GM23248 (cell line): ENCODE data around the gene MYADM. TPM values are rescaled to one million over a fixed set of nuclear protein-coding genes. Genes with fewer than 3 reads are reported as not detected.

ENCODE experiments used
- DNase-seq: peaks from one replicate; pipeline ENCODE4 v3.0.0-alpha.2; 2015
- H2AFZ ChIP-seq: fragments of 200-600 bp; sonication (generic); 2 replicates; pipeline ENCODE4 v1.6.1; 2016; ENCODE audit warnings: antibody characterized with exemption
- H3F3A ChIP-seq: fragments of 200-600 bp; sonication (generic); 2 replicates; pipeline ENCODE4 v1.6.1; 2016; ENCODE audit warnings: mild to moderate bottlenecking, antibody characterized with exemption, mixed run types; ENCODE audit not compliant: insufficient read depth
- H3K27ac ChIP-seq: fragments of 200-600 bp; sonication (generic); 2 replicates; pipeline ENCODE4 v1.5.1; 2016; ENCODE audit warnings: mild to moderate bottlenecking
- H3K27me3 ChIP-seq: fragments of 200-600 bp; sonication (generic); replicated peaks from 2 replicates; pipeline ENCODE4 v1.6.1; 2016; ENCODE audit warnings: mild to moderate bottlenecking; ENCODE audit not compliant: insufficient read depth
- H3K36me3 ChIP-seq: fragments of 200-600 bp; sonication (generic); 2 replicates; pipeline ENCODE4 v1.6.1; 2016; ENCODE audit warnings: low read depth, mild to moderate bottlenecking
- H3K4me1 ChIP-seq: fragments of 200-600 bp; sonication (generic); 2 replicates; pipeline ENCODE4 v1.6.1; 2016; ENCODE audit warnings: mild to moderate bottlenecking; ENCODE audit not compliant: insufficient read depth
- H3K4me2 ChIP-seq: fragments of 200-600 bp; sonication (generic); one replicate; pipeline ENCODE4 v1.6.1; 2016; ENCODE audit warnings: mild to moderate bottlenecking; ENCODE audit not compliant: unreplicated experiment
- H3K4me3 ChIP-seq: fragments of 200-600 bp; sonication (generic); 2 replicates; pipeline ENCODE4 v1.5.1; 2016; ENCODE audit warnings: mild to moderate bottlenecking
- H3K79me2 ChIP-seq: fragments of 200-600 bp; sonication (generic); 2 replicates; pipeline ENCODE4 v1.6.1; 2016; ENCODE audit warnings: mild to moderate bottlenecking; ENCODE audit not compliant: insufficient read depth
- H3K9ac ChIP-seq: fragments of 200-600 bp; sonication (generic); 2 replicates; pipeline ENCODE4 v1.6.1; 2016; ENCODE audit warnings: mild to moderate bottlenecking
- H3K9me2 ChIP-seq: fragments of 200-600 bp; sonication (generic); 2 replicates; pipeline ENCODE4 v1.6.1; 2016; ENCODE audit warnings: mixed run types, mild to moderate bottlenecking, moderate library complexity; ENCODE audit not compliant: insufficient read depth
- H3K9me3 ChIP-seq: fragments of 200-600 bp; sonication (generic); one replicate; pipeline ENCODE4 v1.6.1; 2017; ENCODE audit warnings: low read depth
- H4K20me1 ChIP-seq: fragments of 200-600 bp; sonication (generic); 2 replicates; pipeline ENCODE4 v1.6.0; 2016; ENCODE audit not compliant: insufficient read depth
- EZH2 ChIP-seq: fragments of 200-600 bp; sonication (generic); IDR thresholded peaks from 2 replicates; pipeline ENCODE4 v1.6.1; 2018; ENCODE audit warnings: antibody characterized with exemption, mild to moderate bottlenecking; ENCODE audit not compliant: insufficient read depth, poor library complexity, severe bottlenecking
- EZH2phosphoT487 ChIP-seq: fragments of 200-600 bp; sonication (generic); IDR thresholded peaks from 2 replicates; pipeline ENCODE4 v1.6.1; 2018; ENCODE audit warnings: antibody characterized with exemption, moderate library complexity, mild to moderate bottlenecking, low read depth; ENCODE audit not compliant: insufficient read depth
- WGBS, 2 experiments: methylation state at CpG; one replicate each; pipeline ENCODE4 v1.1.6; 2015 to 2017; ENCODE audit warnings: low lambda C conversion rate in 2 of 2, low coverage in 1 of 2; ENCODE audit errors: missing lambda C conversion rate in 2 of 2; 5-methylcytosine and 5-hydroxymethylcytosine counted together
- in situ Hi-C: fragments of 300-500 bp; cut with MboI; formaldehyde crosslinking; loops from 2 replicates; pipeline ENCODE4 v1.15.0; 2020
- polyA plus RNA-seq: library from polyadenylated mRNA; unstranded; fragments of >200 nt; fragmentation: Nextera tagmentation; extraction: Ambion mirVana; gene quantifications from 2 replicates; pipeline ENCODE4 v1.2.1, GENCODE V29; 2016
- total RNA-seq: library from RNA; depleted of rRNA; stranded (reverse); fragments of >200 nt; shearing (Covaris generic); gene quantifications from 2 replicates; pipeline ENCODE4 v1.2.3, GENCODE V29; 2014

The MYADM gene
- total and polyA plus RNA-seq, 2 experiments from 2014 or later: 74.8 to 222 TPM

DNA sequence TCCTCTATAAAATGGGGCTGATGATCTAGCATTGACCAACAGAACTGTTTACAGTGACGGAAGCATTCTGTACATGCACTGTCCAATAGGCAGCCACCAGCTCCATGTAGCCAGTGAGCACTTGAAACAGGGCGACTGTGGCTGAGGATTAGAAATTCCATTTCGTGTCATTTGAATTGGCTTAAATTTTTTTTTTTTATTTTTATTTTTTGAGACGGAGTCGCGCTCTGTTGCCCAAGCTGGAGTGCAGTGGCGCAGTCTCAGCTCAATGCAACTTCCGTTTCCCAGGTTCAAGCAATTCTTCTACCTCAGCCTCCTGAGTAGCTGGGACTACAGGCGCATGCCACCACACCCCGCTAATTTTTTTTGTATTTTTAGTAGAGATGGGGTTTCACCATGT, 17.4 kb downstream of the MYADM start:
- Histone ChIP-seq H3K9me2 (no peaks in the 10 kb centered on the region), H3K9me3 (no peaks in the 10 kb centered on the region), H3K9ac (no peak overlapping the region), H3K36me3 (no peaks in the 10 kb centered on the region), H3F3A (peaks cover 6% of the 10 kb centered on the region; the same call in 1 of the 2 replicates), H3K27me3 (peaks cover 51% of the 10 kb centered on the region), H3K4me2 (no peak overlapping the region), H3K4me1 (peaks cover 8% of the 10 kb centered on the region; the same call in 1 of the 2 replicates), H3K27ac (no peak overlapping the region), H3K79me2 (no peaks in the 10 kb centered on the region), H2AFZ (no peak overlapping the region), H4K20me1 (no peaks in the 10 kb centered on the region), H3K4me3 (no peak overlapping the region)
- DNase-seq: no peak
- in situ Hi-C loops: no loop called here
- WGBS, 2 experiments: 71 to 80% methylated on average over 10 of the region's 10 CpGs
- TF ChIP-seq EZH2phosphoT487 (no peak), EZH2 (no peak)

DNA sequence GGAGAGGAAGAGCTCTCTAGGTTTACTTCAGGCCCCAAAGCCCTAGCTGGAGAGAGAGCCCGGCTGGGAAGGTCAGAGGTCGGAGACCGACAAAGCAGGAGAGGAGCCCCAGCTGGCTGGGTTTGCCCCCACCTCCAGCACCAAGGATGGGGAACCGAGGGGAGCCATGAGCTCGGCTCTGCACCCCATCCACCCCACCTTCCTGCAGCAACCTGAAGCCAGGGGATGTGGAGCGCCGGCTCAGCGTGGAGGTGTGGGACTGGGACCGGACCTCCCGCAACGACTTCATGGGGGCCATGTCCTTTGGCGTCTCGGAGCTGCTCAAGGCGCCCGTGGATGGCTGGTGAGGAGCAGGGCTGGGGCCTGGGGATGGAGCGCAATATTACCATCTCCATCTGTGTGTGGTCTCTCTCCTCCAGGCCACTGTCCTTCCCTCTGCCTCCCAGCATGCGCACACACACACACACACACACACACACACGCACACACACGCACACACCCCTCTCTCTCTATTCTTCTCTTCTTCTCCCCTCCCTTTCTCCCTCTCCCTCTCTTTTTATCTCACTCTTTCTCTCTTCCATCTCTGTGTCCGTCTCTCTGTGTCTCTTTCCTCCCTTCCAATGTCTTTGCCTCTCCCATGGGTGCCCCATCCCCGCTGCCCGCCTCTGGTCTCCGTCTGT, 24.8 kb downstream of the MYADM start:
- H3K4me3 ChIP-seq: no peak overlapping the region
- H2AFZ ChIP-seq: no peak overlapping the region
- no peaks in the 10 kb centered on the region for H3K79me2 ChIP-seq
- no peaks in the 10 kb centered on the region for H4K20me1 ChIP-seq
- no peaks in the 10 kb centered on the region for H3K9me3 ChIP-seq
- H3K4me2 ChIP-seq: no peak overlapping the region
- H3K27ac ChIP-seq: no peak overlapping the region
- TF ChIP-seq EZH2phosphoT487: no peak
- no peaks in the 10 kb centered on the region for H3K9me2 ChIP-seq
- H3F3A ChIP-seq: no peaks in the 10 kb centered on the region
- no peak overlapping the region for H3K9ac ChIP-seq
- H3K27me3 ChIP-seq: peaks cover 22% of the 10 kb centered on the region; the same call in 1 of the 2 replicates
- no peaks in the 10 kb centered on the region for H3K36me3 ChIP-seq
- in situ Hi-C loops: no loop called here
- DNase-seq: no peak
- H3K4me1 ChIP-seq: no peaks in the 10 kb centered on the region
- WGBS, 2 experiments: 45 to 48% methylated on average over 19 to 23 of the region's 23 CpGs

DNA sequence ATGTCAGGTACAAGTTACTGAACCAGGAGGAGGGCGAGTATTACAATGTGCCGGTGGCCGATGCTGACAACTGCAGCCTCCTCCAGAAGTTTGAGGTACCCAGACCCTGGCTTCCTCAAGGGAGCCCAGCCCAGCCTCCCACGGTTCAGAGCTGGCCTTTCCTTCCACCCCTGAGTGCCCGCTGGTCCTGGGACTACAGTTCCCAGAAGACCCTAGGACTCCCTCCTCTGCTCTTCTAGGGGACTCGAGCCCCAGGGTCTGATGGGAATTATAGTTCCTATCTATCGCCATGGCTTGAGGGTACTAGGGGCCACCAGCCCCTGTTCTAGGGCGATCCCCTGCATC, 25.3 kb downstream of the MYADM start:
- H3K4me3 ChIP-seq: no peak overlapping the region
- H3K9ac ChIP-seq: no peak overlapping the region
- DNase-seq: no peak
- no peak overlapping the region for H3K27ac ChIP-seq
- no peak overlapping the region for H3K4me2 ChIP-seq
- in situ Hi-C loops: no loop called here
- no peaks in the 10 kb centered on the region for H3K9me2 ChIP-seq
- no peaks in the 10 kb centered on the region for H3K36me3 ChIP-seq
- TF ChIP-seq EZH2phosphoT487: no peak
- no peaks in the 10 kb centered on the region for H3K79me2 ChIP-seq
- WGBS, 2 experiments: 44 to 52% methylated on average over 8 of the region's 8 CpGs
- H3F3A ChIP-seq: no peaks in the 10 kb centered on the region
- H4K20me1 ChIP-seq: no peaks in the 10 kb centered on the region
- no peak overlapping the region for H2AFZ ChIP-seq
- no peaks in the 10 kb centered on the region for H3K4me1 ChIP-seq
- H3K9me3 ChIP-seq: no peaks in the 10 kb centered on the region
- peaks cover 27% of the 10 kb centered on the region for H3K27me3 ChIP-seq

DNA sequence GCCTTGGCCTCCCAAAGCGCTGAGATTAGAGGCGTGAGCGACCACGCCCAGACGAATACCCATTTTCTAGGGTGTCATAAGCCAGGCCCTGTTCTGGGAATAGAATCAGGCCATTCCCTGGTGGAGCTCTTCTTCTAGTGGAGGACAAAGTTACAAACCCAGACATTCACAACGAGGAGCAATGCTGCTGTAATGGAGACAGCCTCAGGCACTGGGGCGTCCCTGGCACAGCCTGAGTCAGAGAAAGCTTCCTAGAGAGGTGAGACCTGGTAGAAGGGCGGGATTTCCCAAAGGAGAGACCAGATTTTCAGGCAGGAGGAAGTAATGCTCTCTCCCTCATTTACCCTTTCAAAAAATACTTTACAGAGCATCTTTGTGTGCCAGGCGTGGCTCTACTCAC, 27.0 kb downstream of the MYADM start:
- Histone ChIP-seq H3K9me2 (no peaks in the 10 kb centered on the region), H3K9me3 (no peaks in the 10 kb centered on the region), H3K27me3 (peaks cover 32% of the 10 kb centered on the region), H3K79me2 (no peaks in the 10 kb centered on the region), H4K20me1 (no peaks in the 10 kb centered on the region), H2AFZ (no peak overlapping the region), H3K27ac (no peak overlapping the region), H3K9ac (no peak overlapping the region), H3K4me3 (no peak overlapping the region), H3F3A (no peaks in the 10 kb centered on the region), H3K36me3 (no peaks in the 10 kb centered on the region), H3K4me2 (no peak overlapping the region), H3K4me1 (no peaks in the 10 kb centered on the region)
- TF ChIP-seq EZH2phosphoT487: no peak
- no peak for TF ChIP-seq EZH2
- DNase-seq: no peak
- WGBS, 2 experiments: 56 to 58% methylated on average over 9 of the region's 9 CpGs
- in situ Hi-C loops: no loop called here

DNA sequence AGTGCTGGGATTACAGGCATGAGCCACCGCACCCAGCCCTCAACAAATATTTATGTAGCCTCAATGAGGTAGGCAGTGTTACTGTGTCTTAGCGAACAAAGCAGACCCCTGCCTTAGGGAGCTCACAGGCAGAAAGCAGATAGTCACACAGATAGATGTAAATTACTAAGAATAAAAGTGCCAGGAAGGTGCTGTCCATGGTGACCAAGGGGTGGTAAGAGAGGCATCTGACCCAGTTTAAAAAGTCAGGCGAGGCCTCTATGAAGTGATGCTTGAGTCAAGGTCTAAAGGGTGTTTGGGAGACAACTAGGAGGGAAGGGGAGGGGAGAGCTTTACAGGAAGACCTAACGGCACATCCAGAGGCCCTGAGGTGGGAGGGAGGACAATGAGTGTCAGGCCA, 29.0 kb downstream of the MYADM start:
- Histone ChIP-seq H3K9me2 (no peaks in the 10 kb centered on the region), H3K4me2 (no peak overlapping the region), H4K20me1 (no peaks in the 10 kb centered on the region), H3F3A (no peaks in the 10 kb centered on the region), H2AFZ (no peak overlapping the region), H3K4me1 (no peaks in the 10 kb centered on the region), H3K4me3 (no peak overlapping the region), H3K27ac (no peak overlapping the region), H3K27me3 (peaks cover 32% of the 10 kb centered on the region), H3K36me3 (no peaks in the 10 kb centered on the region), H3K9ac (no peak overlapping the region), H3K9me3 (no peaks in the 10 kb centered on the region), H3K79me2 (no peaks in the 10 kb centered on the region)
- in situ Hi-C loops: no loop called here
- no peak for DNase-seq
- TF ChIP-seq EZH2phosphoT487: no peak
- no peak for TF ChIP-seq EZH2
- 34 to 38% methylated on average over 4 of the region's 4 CpGs for WGBS, 2 experiments
